ENCODE measurements around the gene SLC35F1. TPM values are rescaled to one million over a fixed set of nuclear protein-coding genes. Genes with fewer than 3 reads are reported as not detected.

The SLC35F1 gene
- total RNA-seq, 1 donor from 2014 or later: 4.5 TPM

DNA sequence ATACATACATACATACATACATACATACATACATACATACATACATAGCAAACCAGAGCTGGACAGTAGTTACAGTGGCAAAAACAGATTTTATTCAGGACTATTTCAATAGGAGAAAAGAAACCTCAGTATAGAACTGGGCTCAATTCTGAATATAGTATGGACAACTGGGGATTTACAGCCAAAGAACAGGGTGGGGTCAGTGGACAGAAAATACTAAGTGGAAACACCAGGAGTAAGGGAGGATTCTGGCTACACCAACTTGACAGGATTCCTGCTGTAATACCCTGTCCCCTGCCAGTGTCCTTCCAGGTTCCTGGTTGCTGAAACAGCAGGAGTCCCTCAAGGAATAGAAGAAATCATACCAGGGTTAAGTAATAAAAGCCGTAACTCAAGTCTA is 293.1 kb downstream of the SLC35F1 start:
- Mint-ChIP-seq H3K36me3 (ENCODE audit: insufficient read depth) (no peaks in the 10 kb centered on the region), H3K4me1 (ENCODE audit: low read depth) (peaks cover 4% of the 10 kb centered on the region), H3K9me3 (ENCODE audit: low read depth) (no peaks in the 10 kb centered on the region), H3K27ac (no peak overlapping the region), H3K4me3 (ENCODE audit: low read depth) (no peak overlapping the region), H3K27me3 (no peaks in the 10 kb centered on the region)
- no peak for DNase-seq (ENCODE audit: low spot score, unreplicated experiment)
- TF ChIP-seq, protein P1, sequence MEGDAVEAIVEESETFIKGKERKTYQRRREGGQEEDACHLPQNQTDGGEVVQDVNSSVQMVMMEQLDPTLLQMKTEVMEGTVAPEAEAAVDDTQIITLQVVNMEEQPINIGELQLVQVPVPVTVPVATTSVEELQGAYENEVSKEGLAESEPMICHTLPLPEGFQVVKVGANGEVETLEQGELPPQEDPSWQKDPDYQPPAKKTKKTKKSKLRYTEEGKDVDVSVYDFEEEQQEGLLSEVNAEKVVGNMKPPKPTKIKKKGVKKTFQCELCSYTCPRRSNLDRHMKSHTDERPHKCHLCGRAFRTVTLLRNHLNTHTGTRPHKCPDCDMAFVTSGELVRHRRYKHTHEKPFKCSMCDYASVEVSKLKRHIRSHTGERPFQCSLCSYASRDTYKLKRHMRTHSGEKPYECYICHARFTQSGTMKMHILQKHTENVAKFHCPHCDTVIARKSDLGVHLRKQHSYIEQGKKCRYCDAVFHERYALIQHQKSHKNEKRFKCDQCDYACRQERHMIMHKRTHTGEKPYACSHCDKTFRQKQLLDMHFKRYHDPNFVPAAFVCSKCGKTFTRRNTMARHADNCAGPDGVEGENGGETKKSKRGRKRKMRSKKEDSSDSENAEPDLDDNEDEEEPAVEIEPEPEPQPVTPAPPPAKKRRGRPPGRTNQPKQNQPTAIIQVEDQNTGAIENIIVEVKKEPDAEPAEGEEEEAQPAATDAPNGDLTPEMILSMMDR (IDR thresholded peaks at IDR 0.05; ENCODE audit: unreplicated experiment): no peak

DNA sequence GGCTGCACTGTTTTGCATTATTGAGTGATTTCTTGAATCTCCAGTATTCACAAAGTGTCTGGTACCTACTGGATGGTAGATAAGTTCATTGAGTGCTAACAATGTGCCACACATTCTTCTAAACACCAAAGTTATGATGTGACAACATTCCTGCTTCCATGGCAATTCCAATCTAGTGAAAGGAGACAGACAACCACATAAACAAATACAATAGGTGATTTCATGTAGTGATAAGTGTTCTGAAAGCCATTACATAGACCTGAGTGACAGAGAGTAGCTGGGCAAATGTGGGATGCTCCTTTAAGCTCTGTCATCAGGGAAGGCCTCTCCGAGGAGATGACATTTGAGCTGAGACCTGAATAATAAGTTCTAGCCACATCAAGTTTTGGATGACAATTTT is 295.5 kb downstream of the SLC35F1 start:
- Mint-ChIP-seq H3K27ac (no peak overlapping the region), H3K9me3 (ENCODE audit: low read depth) (no peaks in the 10 kb centered on the region), H3K36me3 (ENCODE audit: insufficient read depth) (no peaks in the 10 kb centered on the region), H3K4me1 (ENCODE audit: low read depth) (peaks cover 4% of the 10 kb centered on the region), H3K27me3 (no peaks in the 10 kb centered on the region), H3K4me3 (ENCODE audit: low read depth) (no peak overlapping the region)
- TF ChIP-seq, protein P1 (IDR thresholded peaks at IDR 0.05; ENCODE audit: unreplicated experiment): no peak
- no peak for DNase-seq (ENCODE audit: low spot score, unreplicated experiment)

DNA sequence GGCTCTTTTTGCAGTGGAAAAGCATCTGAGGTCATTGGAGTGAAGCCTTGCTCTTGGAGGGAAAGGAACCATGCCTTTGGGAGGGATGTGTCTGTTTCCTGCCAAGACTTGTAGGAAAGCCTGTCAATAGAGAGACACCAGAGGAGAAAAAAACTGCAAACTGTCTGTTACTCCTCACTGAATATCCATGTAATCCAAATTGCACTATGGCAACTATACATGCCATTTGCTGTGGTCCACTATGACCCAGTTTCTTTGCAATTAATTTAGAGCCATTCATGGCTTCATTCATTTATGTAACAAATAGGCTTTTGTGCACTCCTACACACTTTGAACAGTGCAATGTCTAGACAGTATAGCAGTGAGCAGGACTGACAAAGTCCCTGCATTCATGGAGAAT is 296.5 kb downstream of the SLC35F1 start:
- TF ChIP-seq, protein P1 (IDR thresholded peaks at IDR 0.05; ENCODE audit: unreplicated experiment): no peak
- Mint-ChIP-seq H3K36me3 (ENCODE audit: insufficient read depth) (no peaks in the 10 kb centered on the region), H3K4me3 (ENCODE audit: low read depth) (no peak overlapping the region), H3K27me3 (no peaks in the 10 kb centered on the region), H3K27ac (peak overlapping the region; percentile 30), H3K9me3 (ENCODE audit: low read depth) (no peaks in the 10 kb centered on the region), H3K4me1 (ENCODE audit: low read depth) (peaks cover 4% of the 10 kb centered on the region)
- DNase-seq (ENCODE audit: low spot score, unreplicated experiment): no peak

DNA sequence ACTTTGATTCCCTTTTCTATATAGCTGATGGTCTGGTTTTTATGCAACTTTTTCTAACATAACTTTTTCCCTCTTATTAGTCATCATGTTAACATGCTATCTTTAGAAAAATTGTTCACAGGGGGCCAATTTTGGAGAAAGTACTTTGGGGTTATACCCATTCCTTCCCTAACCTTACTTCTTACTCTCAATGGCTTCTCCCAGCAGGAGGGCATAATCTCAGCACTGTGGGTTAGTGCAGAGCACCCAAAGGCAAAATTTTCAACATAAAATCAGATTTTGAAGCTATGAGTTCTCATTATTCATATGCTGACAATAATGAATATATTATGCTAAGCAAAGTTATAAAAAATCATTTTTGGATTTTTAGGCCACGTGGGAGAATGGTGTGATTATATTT is 299.2 kb downstream of the SLC35F1 start:
- Mint-ChIP-seq H3K27me3 (no peaks in the 10 kb centered on the region), H3K9me3 (ENCODE audit: low read depth) (no peaks in the 10 kb centered on the region), H3K36me3 (ENCODE audit: insufficient read depth) (no peaks in the 10 kb centered on the region), H3K27ac (no peak overlapping the region), H3K4me1 (ENCODE audit: low read depth) (no peaks in the 10 kb centered on the region), H3K4me3 (ENCODE audit: low read depth) (no peak overlapping the region)
- DNase-seq (ENCODE audit: low spot score, unreplicated experiment): no peak
- TF ChIP-seq, protein P1 (IDR thresholded peaks at IDR 0.05; ENCODE audit: unreplicated experiment): no peak

DNA sequence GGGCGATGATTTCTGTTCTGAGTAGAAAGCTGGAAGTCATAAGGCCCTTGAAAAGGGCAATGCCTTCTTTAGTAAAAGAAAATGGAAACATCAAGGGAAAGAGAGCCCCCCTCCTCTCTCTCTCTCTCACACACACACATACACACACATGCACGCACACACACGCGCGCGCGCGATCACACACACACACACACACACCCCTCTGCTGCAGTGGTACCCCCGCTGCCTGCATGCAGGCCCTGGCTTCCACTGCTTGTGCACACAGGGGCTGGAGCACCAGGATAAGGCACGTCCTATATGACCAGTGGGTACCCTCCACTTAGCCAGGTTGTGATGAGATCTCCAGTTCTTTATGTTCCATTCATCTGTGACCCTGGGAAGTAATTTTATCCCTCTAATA is 300.9 kb downstream of the SLC35F1 start:
- Mint-ChIP-seq H3K4me1 (ENCODE audit: low read depth) (no peaks in the 10 kb centered on the region), H3K27ac (no peak overlapping the region), H3K27me3 (no peaks in the 10 kb centered on the region), H3K9me3 (ENCODE audit: low read depth) (no peaks in the 10 kb centered on the region), H3K36me3 (ENCODE audit: insufficient read depth) (no peaks in the 10 kb centered on the region), H3K4me3 (ENCODE audit: low read depth) (no peak overlapping the region)
- TF ChIP-seq, protein P1 (IDR thresholded peaks at IDR 0.05; ENCODE audit: unreplicated experiment): no peak
- no peak for DNase-seq (ENCODE audit: low spot score, unreplicated experiment)

All from progenitor cell of endocrine pancreas (in vitro differentiated cells).